Stimulated activated CD8-positive, alpha-beta memory T cell treated with anti-CD3 and anti-CD28 coated beads, Interleukin-2, amount 100 ng/mL, for 1 hour (primary cell): ENCODE data around the gene APOC3.

Source experiments
- DNase-seq, 2 donors: peaks; one replicate each; pipeline ENCODE4 v3.0.0-alpha.2; 2020; ENCODE audit warnings: low read depth in 2 of 2

The APOC3 gene

DNA sequence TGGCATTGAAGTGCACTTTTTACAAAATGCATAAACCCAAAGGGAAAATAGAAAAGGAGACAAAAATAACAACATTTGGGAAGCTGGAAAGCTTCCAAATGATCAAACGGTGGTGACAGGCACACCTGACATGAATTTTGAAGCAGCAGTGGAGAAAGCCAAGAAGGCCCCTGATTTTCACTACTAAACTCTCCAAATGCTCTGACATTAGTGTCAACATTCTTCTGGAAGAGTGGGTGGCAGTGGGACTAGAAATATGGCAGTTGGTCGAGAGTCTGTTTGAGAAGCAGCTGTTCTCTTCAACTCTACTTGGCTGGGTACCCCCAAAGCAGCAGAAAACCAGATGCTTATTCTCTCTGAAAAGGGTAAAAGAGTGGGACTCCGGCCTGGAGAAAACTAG lies 25.7 kb upstream of the APOC3 start:
- DNase-seq: no peak

DNA sequence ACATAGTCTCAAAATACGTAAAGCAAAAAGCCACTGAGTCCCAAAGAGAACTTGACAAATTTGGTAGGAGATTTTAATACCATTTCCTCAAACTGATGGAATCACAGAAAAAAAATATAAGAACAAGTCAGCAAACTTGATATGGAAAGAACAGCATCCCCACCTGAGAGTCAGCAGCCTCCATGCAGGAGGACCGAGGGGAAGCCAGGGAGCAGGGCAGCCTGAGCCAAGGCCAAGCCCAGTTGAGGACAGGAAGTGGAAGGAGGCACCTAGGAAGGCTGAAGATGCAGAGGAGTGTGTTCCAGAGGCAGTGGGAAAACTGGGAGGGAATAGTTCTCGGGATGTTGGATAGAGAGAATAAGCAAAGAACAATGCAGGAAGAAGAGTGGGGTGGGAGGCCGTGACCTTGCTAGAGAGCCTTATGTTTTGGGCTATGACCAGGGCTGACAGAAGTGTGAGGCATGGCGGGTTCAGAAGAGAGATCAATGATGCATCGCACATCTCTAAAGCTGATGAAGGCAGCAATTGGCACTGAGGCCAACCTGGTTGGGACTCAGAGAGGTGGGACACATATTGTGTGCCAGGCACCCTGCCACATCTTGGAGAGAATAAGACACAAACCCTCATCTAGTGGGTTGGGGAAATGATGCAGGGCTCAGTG lies 22.0 kb upstream of the APOC3 start:
- DNase-seq: no peak

GRCh38 chr11:116808262-116809175 lies 21.2 kb upstream of the APOC3 start:
- DNase-seq: no peak

DNA sequence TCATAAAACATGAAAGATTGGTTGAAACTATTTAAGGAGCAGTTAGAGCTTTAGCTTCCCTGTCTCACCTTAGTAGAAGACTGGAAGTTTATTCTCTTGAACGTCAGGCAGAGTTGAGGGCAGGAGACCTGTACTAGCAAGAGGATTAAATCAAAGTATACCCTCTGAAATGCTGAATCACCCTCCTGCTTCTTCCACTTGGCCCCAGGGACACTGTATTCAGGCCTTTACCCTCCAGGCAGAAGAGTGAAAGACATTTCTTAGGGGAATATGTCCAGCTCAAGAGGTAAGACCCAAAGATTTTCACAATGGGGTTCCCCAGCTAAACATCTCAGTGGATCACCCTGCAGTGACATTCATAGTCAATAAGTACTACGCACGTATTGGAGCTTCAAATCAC lies 18.5 kb upstream of the APOC3 start:
- no peak for DNase-seq

- DNase-seq: no peak
These were observed 17.6 kb upstream of the APOC3 start for GRCh38 chr11:116812109-116812508.

DNA sequence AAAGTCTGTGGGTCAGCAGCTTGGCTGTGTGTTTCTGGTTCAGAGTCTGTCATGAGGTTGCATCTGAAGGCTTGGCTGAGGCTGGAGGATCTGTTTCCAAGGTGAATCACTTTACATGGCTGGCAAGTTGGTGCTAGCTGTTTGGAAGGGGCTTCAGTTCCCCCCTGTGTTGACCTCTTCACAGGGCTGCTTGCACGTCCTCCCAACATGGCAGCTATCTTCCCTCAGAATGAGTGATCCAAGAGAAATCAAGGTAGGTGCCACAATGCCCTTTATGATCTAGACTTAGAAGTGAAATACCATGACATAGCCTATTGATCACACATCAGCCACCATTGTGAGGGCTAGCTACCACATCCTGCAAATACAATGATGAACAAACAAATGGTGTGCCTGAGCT lies 16.5 kb upstream of the APOC3 start:
- DNase-seq: no peak

DNA sequence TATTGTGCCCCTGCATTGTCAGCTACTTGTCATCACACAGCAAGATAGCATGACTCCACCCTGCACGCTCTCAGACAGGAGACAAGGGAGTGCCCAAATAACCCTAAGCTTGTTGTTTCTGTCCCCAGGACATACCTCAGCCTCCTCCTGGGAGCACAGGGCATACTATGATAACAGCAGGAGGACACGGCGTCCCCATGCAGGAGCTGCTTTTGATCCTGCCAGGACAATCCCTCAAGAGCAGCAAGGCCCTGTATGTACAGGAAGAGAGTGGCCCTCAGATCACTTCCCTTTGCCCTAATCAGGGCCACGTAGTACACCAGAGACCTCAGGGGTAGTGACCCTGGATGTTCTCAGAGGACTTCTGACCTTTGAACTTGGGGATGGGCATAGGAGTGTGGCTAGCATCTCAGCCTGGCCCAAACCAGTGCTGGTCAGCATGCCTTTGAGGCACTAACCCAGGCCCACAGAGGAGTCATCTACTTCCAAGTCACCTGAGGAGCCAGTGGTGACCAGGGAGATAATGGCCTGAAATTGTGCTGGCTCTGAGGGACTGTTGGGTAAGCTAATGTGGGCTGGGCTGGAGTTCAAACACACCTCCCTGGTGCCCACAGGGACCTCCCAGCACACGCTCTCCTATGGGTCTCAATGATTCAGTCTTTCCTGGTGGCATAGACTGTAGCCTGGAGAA lies 15.8 kb upstream of the APOC3 start:
- no peak for DNase-seq

GRCh38 chr11:116814502-116814901 lies 15.2 kb upstream of the APOC3 start:
- no peak for DNase-seq

- no peak for DNase-seq
These were observed 10.7 kb upstream of the APOC3 start for GRCh38 chr11:116819049-116819448.

GRCh38 chr11:116821050-116821918 lies 8.4 kb upstream of the APOC3 start:
- DNase-seq: no peak

DNA sequence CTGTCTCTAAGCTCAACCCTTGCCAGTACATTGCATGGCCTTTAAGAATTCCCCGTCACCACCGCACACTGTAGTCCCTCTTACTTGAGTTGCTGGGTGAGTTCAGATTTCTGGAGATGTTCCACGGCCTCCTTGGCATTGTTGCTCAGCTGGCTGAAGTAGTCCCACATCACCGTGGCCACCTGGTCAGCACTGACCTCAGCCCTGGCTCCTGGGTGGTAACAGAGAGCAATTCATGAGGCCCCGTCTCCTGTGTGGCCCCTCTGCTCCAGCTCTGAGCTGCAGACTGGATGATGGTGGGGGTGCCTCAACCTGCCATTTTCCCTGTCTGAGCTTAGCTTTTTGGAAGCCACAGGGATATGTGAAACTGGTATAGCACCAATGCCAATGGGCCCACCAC lies 7.1 kb upstream of the APOC3 start:
- DNase-seq: no peak

GRCh38 chr11:116823031-116823843 lies 6.5 kb upstream of the APOC3 start, which contains the start of gene APOA4:
TSS of gene APOA4 (minus strand) at chr11:116823304. CDS start at chr11:116823191, 113 bp downstream.
- DNase-seq: no peak

- no peak for DNase-seq
These were observed 4.3 kb upstream of the APOC3 start for GRCh38 chr11:116825434-116825833.

- no peak for DNase-seq
These were observed 3.6 kb upstream of the APOC3 start for GRCh38 chr11:116825854-116826750.

DNA sequence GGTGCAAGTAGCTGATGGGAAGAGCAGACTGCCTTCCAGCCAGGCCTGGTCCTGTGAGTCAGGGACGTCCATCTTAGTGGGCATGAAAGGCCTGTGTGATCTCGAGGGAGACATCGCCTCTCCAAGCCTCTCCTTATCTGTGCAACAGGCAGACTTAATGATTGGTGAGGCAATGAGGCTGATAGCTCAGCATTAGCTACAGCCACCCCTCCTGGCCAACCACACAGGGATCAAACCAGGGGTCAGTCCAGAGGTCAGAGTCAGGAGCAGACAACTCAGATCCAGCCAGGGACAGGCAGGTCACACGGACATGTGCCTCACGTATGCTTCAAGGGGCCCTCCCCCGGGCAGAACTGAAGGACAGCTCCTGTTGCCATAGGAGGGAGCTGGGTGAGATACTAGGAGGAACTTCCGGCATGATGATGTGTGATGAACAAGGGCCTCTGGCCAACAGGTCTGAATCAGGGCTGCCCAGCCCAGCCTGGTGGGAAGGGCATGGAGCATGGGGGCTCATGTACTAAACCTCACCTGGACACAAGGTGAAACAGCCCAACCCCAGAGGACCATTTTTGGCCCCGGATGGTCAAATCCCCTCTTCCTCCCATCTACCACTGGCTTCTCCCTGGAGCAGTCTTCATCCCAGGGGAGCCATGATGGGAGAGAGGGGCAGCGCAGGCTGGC lies 2.8 kb upstream of the APOC3 start:
- DNase-seq: no peak

DNA sequence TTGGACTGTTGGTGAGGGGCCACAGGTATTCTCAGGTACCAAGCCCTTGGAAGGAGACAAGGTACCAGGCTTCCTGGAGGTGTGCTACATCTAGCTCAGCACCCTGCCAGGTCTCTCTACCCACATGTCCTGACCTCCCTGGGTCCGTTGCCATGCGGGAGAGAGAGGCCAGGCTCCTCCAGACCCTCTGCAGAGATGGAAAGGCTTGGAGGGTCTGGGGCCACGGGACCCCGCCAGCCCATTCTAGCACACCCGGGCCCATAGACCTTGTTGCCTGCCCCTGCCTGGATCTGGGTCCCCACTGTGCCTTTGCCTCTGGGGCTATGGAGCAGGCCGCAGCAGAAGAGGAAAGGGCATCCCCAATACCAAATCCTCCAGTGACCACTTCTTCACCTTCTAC lies 2.2 kb upstream of the APOC3 start:
- DNase-seq: no peak

DNA sequence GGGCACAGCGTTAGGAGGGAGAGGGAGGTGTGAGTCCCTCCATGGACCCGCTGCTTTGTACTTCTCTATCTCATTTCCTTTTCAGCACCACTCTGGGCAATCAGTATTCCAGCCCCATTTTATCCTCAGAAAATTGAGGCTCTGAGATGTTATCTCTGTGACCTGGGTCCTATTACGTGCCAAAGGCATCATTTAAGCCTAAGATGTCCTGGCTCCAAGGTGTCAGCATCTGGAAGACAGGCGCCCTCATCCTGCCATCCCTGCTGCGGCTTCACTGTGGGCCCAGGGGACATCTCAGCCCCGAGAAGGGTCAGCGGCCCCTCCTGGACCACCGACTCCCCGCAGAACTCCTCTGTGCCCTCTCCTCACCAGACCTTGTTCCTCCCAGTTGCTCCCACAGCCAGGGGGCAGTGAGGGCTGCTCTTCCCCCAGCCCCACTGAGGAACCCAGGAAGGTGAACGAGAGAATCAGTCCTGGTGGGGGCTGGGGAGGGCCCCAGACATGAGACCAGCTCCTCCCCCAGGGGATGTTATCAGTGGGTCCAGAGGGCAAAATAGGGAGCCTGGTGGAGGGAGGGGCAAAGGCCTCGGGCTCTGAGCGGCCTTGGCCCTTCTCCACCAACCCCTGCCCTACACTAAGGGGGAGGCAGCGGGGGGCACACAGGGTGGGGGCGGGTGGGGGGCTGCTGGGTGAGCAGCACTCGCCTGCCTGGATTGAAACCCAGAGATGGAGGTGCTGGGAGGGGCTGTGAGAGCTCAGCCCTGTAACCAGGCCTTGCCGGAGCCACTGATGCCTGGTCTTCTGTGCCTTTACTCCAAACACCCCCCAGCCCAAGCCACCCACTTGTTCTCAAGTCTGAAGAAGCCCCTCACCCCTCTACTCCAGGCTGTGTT lies 829 bp upstream of the APOC3 start:
- no peak for DNase-seq
